CD4-positive, alpha-beta memory T cell (primary cell): ENCODE data around the gene ADAT1. TPM values are rescaled to one million over a fixed set of nuclear protein-coding genes. Genes with fewer than 3 reads are reported as not detected.

Experiments used
- CTCF ChIA-PET: fragments of 350-600 bp; sonication (Branson Sonifier 250); formaldehyde crosslinking; loops from one replicate; lab custom pipeline; 2021; ENCODE audit warnings: inconsistent platforms; ENCODE audit not compliant: partially characterized antibody; lab: Charles Lee
- POLR2A ChIA-PET: fragments of 350-600 bp; sonication (Branson Sonifier 250); formaldehyde crosslinking; loops from one replicate; lab custom pipeline; 2021; ENCODE audit not compliant: partially characterized antibody; lab: Charles Lee
- DNase-seq, 5 donors: peaks; one replicate each; pipeline versions ENCODE4 v3.0.0 to v3.0.0-alpha.2; 2020 to 2022; ENCODE audit warnings: mixed read lengths in 1 of 5
- H3K27ac ChIP-seq: one replicate; pipeline ENCODE4 v1.7.0; 2013; ENCODE audit warnings: low read depth, low read length
- H3K27me3 ChIP-seq: 2 replicates; pipeline ENCODE4 v1.7.0; 2013; ENCODE audit warnings: mild to moderate bottlenecking, low read length, moderate library complexity; ENCODE audit not compliant: insufficient read depth
- H3K36me3 ChIP-seq: 2 replicates; pipeline ENCODE4 v1.7.0; 2013; ENCODE audit warnings: mild to moderate bottlenecking, low read length, moderate library complexity; ENCODE audit not compliant: insufficient read depth
- H3K4me1 ChIP-seq: 2 replicates; pipeline ENCODE4 v1.7.0; 2013; ENCODE audit warnings: mild to moderate bottlenecking, low read length, moderate library complexity; ENCODE audit not compliant: insufficient read depth
- H3K4me3 ChIP-seq, 2 donors: one replicate each; pipeline ENCODE4 v1.7.0; 2013; ENCODE audit warnings: low read length in 2 of 2, mild to moderate bottlenecking in 1 of 2
- H3K9me3 ChIP-seq, 2 donors: one replicate each; pipeline ENCODE4 v1.7.0; 2013; ENCODE audit warnings: low read length in 2 of 2, control low read depth in 1 of 2; ENCODE audit not compliant: control insufficient read depth in 1 of 2
- H3K27ac Mint-ChIP-seq, 7 donors: one replicate each; pipeline ENCODE4 v1.8.0; 2020 to 2021; ENCODE audit warnings: mixed read lengths in 7 of 7, mild to moderate bottlenecking in 6 of 7, inconsistent platforms in 3 of 7, moderate library complexity in 3 of 7
- H3K27me3 Mint-ChIP-seq, 2 donors: one replicate each; pipeline ENCODE4 v1.8.0; 2020 to 2021; ENCODE audit warnings: mixed read lengths in 2 of 2
- H3K36me3 Mint-ChIP-seq, 2 donors: one replicate each; pipeline ENCODE4 v1.8.0; 2020 to 2021; ENCODE audit warnings: mixed read lengths in 2 of 2, inconsistent platforms in 1 of 2, mild to moderate bottlenecking in 1 of 2
- H3K4me1 Mint-ChIP-seq, 4 donors: one replicate each; pipeline ENCODE4 v1.8.0; 2020 to 2021; ENCODE audit warnings: mixed read lengths in 4 of 4, mild to moderate bottlenecking in 1 of 4
- H3K4me3 Mint-ChIP-seq, 8 donors: one replicate each; pipeline ENCODE4 v1.8.0; 2020 to 2021; ENCODE audit warnings: mixed read lengths in 8 of 8, mild to moderate bottlenecking in 7 of 8, moderate library complexity in 6 of 8, inconsistent platforms in 3 of 8
- H3K9me3 Mint-ChIP-seq, 8 donors: one replicate each; pipeline ENCODE4 v1.8.0; 2020 to 2021; ENCODE audit warnings: mixed read lengths in 8 of 8, mild to moderate bottlenecking in 5 of 8, inconsistent platforms in 3 of 8, moderate library complexity in 1 of 8
- intact Hi-C: fragments of 100-400 bp; cut with micrococcal nuclease; formaldehyde crosslinking; loops from one replicate; pipeline ENCODE4 v1.15.1; 2023
- polyA plus RNA-seq, 2 donors: library from polyadenylated mRNA; unstranded; fragments of 300-500 nt; fragmentation: Illumina TruSeq; gene quantifications; one replicate each; pipeline ENCODE4 v1.2.3, GENCODE V29; 2021
- total RNA-seq, 2 experiments: library from RNA; stranded (reverse); gene quantifications; one replicate each; pipeline ENCODE4 v1.2.3, GENCODE V29; 2021

Gene ADAT1
- total and polyA plus RNA-seq, 4 experiments from 2014 or later = 44.4 to 93.9 (median 71.6) TPM

GRCh38 chr16:75567911-75568310 is 55.2 kb downstream of the ADAT1 start:
- no peak overlapping the region for H3K27ac ChIP-seq
- Mint-ChIP-seq H3K4me3 (peak overlapping the region; percentile 82 to 99 (median 87)), H3K36me3 (peaks cover 11 to 49% of the 10 kb centered on the region in 2 donors), H3K9me3 (peaks cover 0 to 3% (median 0%) of the 10 kb centered on the region in 8 donors), H3K4me1 (peaks cover 27 to 69% (median 47%) of the 10 kb centered on the region in 4 donors), H3K27ac (peak overlapping the region in 6 of 7 donors; percentile 74 to 88 (median 84)), H3K27me3 (peaks cover 0 to 4% of the 10 kb centered on the region in 2 donors)
- peaks cover 29% of the 10 kb centered on the region for H3K36me3 ChIP-seq
- POLR2A ChIA-PET = interaction anchor here (1.0 to 5.7 kb wide), 5 partner anchors 11 to 81 kb away, joined by 3 to 69 read pairs (median 38); partner anchors contain the start of genes ADAT1, KARS1, TERF2IP and TMEM231
- H3K9me3 ChIP-seq = no peaks in the 10 kb centered on the region
- no peak for DNase-seq
- CTCF ChIA-PET = interaction anchor here (1.4 to 2.8 kb wide), 4 partner anchors 11 to 103 kb away, joined by 5 to 10 read pairs (median 10); partner anchors contain the start of genes ADAT1 and TMEM231
- peaks cover 53% of the 10 kb centered on the region for H3K4me1 ChIP-seq
- no peaks in the 10 kb centered on the region for H3K27me3 ChIP-seq
- intact Hi-C loops = loop anchor here (10.0 kb wide), 1 partner anchor 963 kb away; the partner anchor contains the start of gene GLG1
- no peak overlapping the region for H3K4me3 ChIP-seq

- Histone ChIP-seq H3K27me3 (no peaks in the 10 kb centered on the region), H3K27ac (peak overlapping the region; percentile 82), H3K4me3 (peak overlapping the region; percentile 68 to 100), H3K9me3 (no peaks in the 10 kb centered on the region), H3K4me1 (peaks cover 48% of the 10 kb centered on the region), H3K36me3 (peaks cover 20% of the 10 kb centered on the region)
- Mint-ChIP-seq H3K27me3 (peaks cover 0 to 7% of the 10 kb centered on the region in 2 donors), H3K9me3 (peaks cover 0 to 3% (median 0%) of the 10 kb centered on the region in 8 donors), H3K27ac (peak overlapping the region; percentile 82 to 94 (median 88)), H3K36me3 (peaks cover 4 to 41% of the 10 kb centered on the region in 2 donors), H3K4me3 (peak overlapping the region; percentile 82 to 99 (median 87)), H3K4me1 (peaks cover 27 to 60% (median 41%) of the 10 kb centered on the region in 4 donors)
- ChIA-PET CTCF (interaction anchor here (1.0 to 2.8 kb wide), 4 partner anchors 10 to 102 kb away, joined by 3 to 10 read pairs (median 8); partner anchors contain the start of genes ADAT1 and TMEM231), POLR2A (interaction anchor here (1.4 to 5.7 kb wide), 9 partner anchors 10 to 133 kb away, joined by 3 to 69 read pairs (median 13); partner anchors contain the start of genes ADAT1, CFDP1, KARS1 and TERF2IP)
- intact Hi-C loops = loop anchor here (1.0 to 10.0 kb wide), 7 partner anchors 11 to 962 kb away; partner anchors contain the start of genes ADAT1, CFDP1, GLG1 and KARS1
- peak; percentile 17 to 58 (median 22) for DNase-seq
Measured at GRCh38 chr16:75566758-75567255, 56.3 kb downstream of the ADAT1 start.

- Mint-ChIP-seq H3K4me3 (peak within 1 kb of the TSS; percentile 89 to 100 (median 97)), H3K36me3 (peaks cover 1 to 38% of the 10 kb centered on the region in 2 donors), H3K27me3 (peaks cover 0 to 7% of the 10 kb centered on the region in 2 donors), H3K9me3 (peaks cover 0 to 3% (median 0%) of the 10 kb centered on the region in 8 donors), H3K4me1 (peaks cover 25 to 56% (median 38%) of the 10 kb centered on the region in 4 donors), H3K27ac (peak within 1 kb of the TSS; percentile 84 to 100 (median 97))
- Histone ChIP-seq H3K4me3 (peak within 1 kb of the TSS; percentile 68 to 100), H3K36me3 (peaks cover 20% of the 10 kb centered on the region), H3K27ac (peak within 1 kb of the TSS; percentile 82), H3K9me3 (no peaks in the 10 kb centered on the region), H3K4me1 (peaks cover 48% of the 10 kb centered on the region), H3K27me3 (no peaks in the 10 kb centered on the region)
- ChIA-PET POLR2A (interaction anchor here (0.6 to 5.7 kb wide), 13 partner anchors 10 to 1625 kb away, joined by 3 to 69 read pairs (median 6); partner anchors contain the start of genes ADAT1, CFDP1, KARS1 and MON1B), CTCF (interaction anchor here (0.7 to 3.4 kb wide), 9 partner anchors 10 to 198 kb away, joined by 3 to 14 read pairs (median 8); partner anchors contain the start of genes KARS1, TERF2IP and TMEM231)
- DNase-seq = peak; percentile 87 to 95 (median 91)
- intact Hi-C loops = loop anchor here (1.0 to 10.0 kb wide), 7 partner anchors 10 to 961 kb away; partner anchors contain the start of genes ADAT1, CFDP1, GLG1 and KARS1
Measured at GRCh38 chr16:75566040-75566757, 56.9 kb downstream of the ADAT1 start, which contains the start of gene GABARAPL2. Gene GABARAPL2 (plus strand): TSS chr16:75566379. CDS start chr16:75566487, 108 bp downstream.

- Histone ChIP-seq H3K4me3 (peak overlapping the region; percentile 59 to 100), H3K27ac (peak overlapping the region; percentile 82), H3K9me3 (no peaks in the 10 kb centered on the region), H3K4me1 (peaks cover 48% of the 10 kb centered on the region), H3K36me3 (peaks cover 20% of the 10 kb centered on the region), H3K27me3 (no peaks in the 10 kb centered on the region)
- DNase-seq = no peak
- Mint-ChIP-seq H3K36me3 (peaks cover 0 to 34% of the 10 kb centered on the region in 2 donors), H3K9me3 (peaks cover 0 to 3% (median 0%) of the 10 kb centered on the region in 8 donors), H3K4me1 (peaks cover 23 to 53% (median 36%) of the 10 kb centered on the region in 4 donors), H3K27me3 (peaks cover 0 to 7% of the 10 kb centered on the region in 2 donors), H3K4me3 (peak overlapping the region; percentile 88 to 100 (median 97)), H3K27ac (peak overlapping the region; percentile 84 to 100 (median 97))
- intact Hi-C loops = loop anchor here (1.0 to 10.0 kb wide), 7 partner anchors 9 to 961 kb away; partner anchors contain the start of genes ADAT1, CFDP1, GLG1 and KARS1
- ChIA-PET POLR2A (interaction anchor here (0.6 to 5.7 kb wide), 14 partner anchors 9 to 1626 kb away, joined by 3 to 69 read pairs (median 6); partner anchors contain the start of genes ADAT1, CFDP1, KARS1 and MON1B), CTCF (interaction anchor here (0.7 to 3.4 kb wide), 9 partner anchors 9 to 198 kb away, joined by 3 to 14 read pairs (median 7); partner anchors contain the start of genes KARS1, TERF2IP and TMEM231)
Measured at GRCh38 chr16:75565640-75566039, 57.4 kb downstream of the ADAT1 start.

- peak overlapping the region in 1 of 7 donors; percentile 1 for H3K27ac Mint-ChIP-seq
- H3K4me3 Mint-ChIP-seq = no peak overlapping the region
- H3K4me1 Mint-ChIP-seq = peaks cover 4 to 16% (median 9%) of the 10 kb centered on the region in 4 donors
- no peaks in the 10 kb centered on the region for H3K9me3 Mint-ChIP-seq
- no peaks in the 10 kb centered on the region for H3K36me3 Mint-ChIP-seq
- no peak overlapping the region for H3K27ac ChIP-seq
- intact Hi-C loops = loop anchor here (10.0 kb wide), 1 partner anchor 955 kb away; the partner anchor contains the start of gene GLG1
- peaks cover 0 to 8% of the 10 kb centered on the region in 2 donors for H3K27me3 Mint-ChIP-seq
- H3K4me3 ChIP-seq = no peak overlapping the region
- H3K27me3 ChIP-seq = no peaks in the 10 kb centered on the region
- DNase-seq = no peak
- ChIA-PET POLR2A (interaction anchor here (1.0 kb wide), 1 partner anchor 88 kb away, joined by 3 read pairs; the partner anchor contains the start of gene TERF2IP), CTCF (no interaction called here)
- H3K9me3 ChIP-seq = no peaks in the 10 kb centered on the region
- no peaks in the 10 kb centered on the region for H3K36me3 ChIP-seq
- H3K4me1 ChIP-seq = peaks cover 15% of the 10 kb centered on the region
Measured at GRCh38 chr16:75559564-75560372, 63.3 kb downstream of the ADAT1 start.
